ENCODE results near the gene NLRP1. TPM values are rescaled to one million over a fixed set of nuclear protein-coding genes. Genes with fewer than 3 reads are reported as not detected.

Gene NLRP1
- total RNA-seq, 1 donor from 2014 or later: 48.1 TPM

DNA sequence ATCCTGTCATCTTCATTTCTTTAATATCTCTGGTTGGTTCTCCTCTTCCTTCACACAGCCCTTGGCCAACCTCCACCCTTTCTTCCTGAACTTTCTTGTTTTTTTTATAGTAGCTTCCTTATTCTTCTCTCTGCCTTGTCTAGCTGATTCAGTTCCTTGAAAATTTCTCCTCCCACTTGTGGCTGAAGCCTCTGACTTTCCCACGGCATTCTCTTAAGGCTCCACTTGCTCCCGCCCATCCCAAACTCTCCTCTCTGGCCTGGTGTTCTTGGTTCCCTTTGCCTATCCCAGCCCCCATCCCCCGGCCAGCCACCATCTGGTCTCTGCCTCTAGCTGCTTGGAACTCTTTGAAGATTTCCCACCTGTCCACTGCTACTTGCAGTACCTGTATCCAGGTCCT lies 29.1 kb downstream of the NLRP1 start:
- H3K27ac ChIP-seq (ENCODE audit: low read depth, low read length): peak overlapping the region; percentile 31
- H3K36me3 ChIP-seq (ENCODE audit: insufficient read depth, low read length): no peaks in the 10 kb centered on the region
- no peak overlapping the region for H3K4me3 Mint-ChIP-seq (ENCODE audit: unreplicated experiment)
- peaks cover 37% of the 10 kb centered on the region for H3K4me1 Mint-ChIP-seq (ENCODE audit: low read depth, unreplicated experiment)
- peak overlapping the region; percentile 33 for H3K4me2 ChIP-seq (ENCODE audit: low read length)
- H3K4me3 ChIP-seq (ENCODE audit: insufficient read depth, low read depth, low read length): no peak overlapping the region
- H3K9me3 ChIP-seq (ENCODE audit: insufficient read depth, low read depth, low read length): no peaks in the 10 kb centered on the region
- peak overlapping the region; percentile 94 for H3K27ac Mint-ChIP-seq (ENCODE audit: unreplicated experiment)
- H3K4me1 ChIP-seq (ENCODE audit: insufficient read depth, low read length): peaks cover 15% of the 10 kb centered on the region
- TF ChIP-seq EZH2 (IDR thresholded peaks at IDR 0.05; ENCODE audit: insufficient read depth, low read length): no peak
- TF ChIP-seq, protein P1, sequence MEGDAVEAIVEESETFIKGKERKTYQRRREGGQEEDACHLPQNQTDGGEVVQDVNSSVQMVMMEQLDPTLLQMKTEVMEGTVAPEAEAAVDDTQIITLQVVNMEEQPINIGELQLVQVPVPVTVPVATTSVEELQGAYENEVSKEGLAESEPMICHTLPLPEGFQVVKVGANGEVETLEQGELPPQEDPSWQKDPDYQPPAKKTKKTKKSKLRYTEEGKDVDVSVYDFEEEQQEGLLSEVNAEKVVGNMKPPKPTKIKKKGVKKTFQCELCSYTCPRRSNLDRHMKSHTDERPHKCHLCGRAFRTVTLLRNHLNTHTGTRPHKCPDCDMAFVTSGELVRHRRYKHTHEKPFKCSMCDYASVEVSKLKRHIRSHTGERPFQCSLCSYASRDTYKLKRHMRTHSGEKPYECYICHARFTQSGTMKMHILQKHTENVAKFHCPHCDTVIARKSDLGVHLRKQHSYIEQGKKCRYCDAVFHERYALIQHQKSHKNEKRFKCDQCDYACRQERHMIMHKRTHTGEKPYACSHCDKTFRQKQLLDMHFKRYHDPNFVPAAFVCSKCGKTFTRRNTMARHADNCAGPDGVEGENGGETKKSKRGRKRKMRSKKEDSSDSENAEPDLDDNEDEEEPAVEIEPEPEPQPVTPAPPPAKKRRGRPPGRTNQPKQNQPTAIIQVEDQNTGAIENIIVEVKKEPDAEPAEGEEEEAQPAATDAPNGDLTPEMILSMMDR (IDR thresholded peaks at IDR 0.05; ENCODE audit: insufficient read depth, low read depth, low read length): no peak
- H3K27me3 ChIP-seq (ENCODE audit: insufficient read depth, low read length): no peaks in the 10 kb centered on the region
- FAIRE-seq: no peak
- H3K9ac ChIP-seq (ENCODE audit: low read length): peak overlapping the region; percentile 37
- DNase-seq (ENCODE audit: low read depth): peak; percentile 73
- no peaks in the 10 kb centered on the region for H3K9me3 Mint-ChIP-seq (ENCODE audit: unreplicated experiment)
- H3K27me3 Mint-ChIP-seq (ENCODE audit: low read depth, unreplicated experiment): no peaks in the 10 kb centered on the region
- peaks cover 2% of the 10 kb centered on the region for H3K36me3 Mint-ChIP-seq (ENCODE audit: low read depth, unreplicated experiment)
- no peaks in the 10 kb centered on the region for H4K20me1 ChIP-seq (ENCODE audit: insufficient read depth, low read length)
- peak overlapping the region; percentile 10 for H2AFZ ChIP-seq (ENCODE audit: low read depth, low read length)
- H3K79me2 ChIP-seq (ENCODE audit: insufficient read depth, low read length): no peaks in the 10 kb centered on the region

GRCh38 chr17:5553479-5553878 lies 30.8 kb downstream of the NLRP1 start:
- TF ChIP-seq EZH2 (IDR thresholded peaks at IDR 0.05; ENCODE audit: insufficient read depth, low read length): no peak
- TF ChIP-seq, protein P1 (IDR thresholded peaks at IDR 0.05; ENCODE audit: insufficient read depth, low read depth, low read length): no peak
- Histone ChIP-seq H2AFZ (ENCODE audit: low read depth, low read length) (no peak overlapping the region), H3K27ac (ENCODE audit: low read depth, low read length) (no peak overlapping the region), H3K27me3 (ENCODE audit: insufficient read depth, low read length) (no peaks in the 10 kb centered on the region), H3K79me2 (ENCODE audit: insufficient read depth, low read length) (no peaks in the 10 kb centered on the region), H3K4me1 (ENCODE audit: insufficient read depth, low read length) (peaks cover 15% of the 10 kb centered on the region), H3K4me3 (ENCODE audit: insufficient read depth, low read depth, low read length) (no peak overlapping the region), H3K9ac (ENCODE audit: low read length) (no peak overlapping the region), H3K36me3 (ENCODE audit: insufficient read depth, low read length) (no peaks in the 10 kb centered on the region), H3K4me2 (ENCODE audit: low read length) (no peak overlapping the region), H3K9me3 (ENCODE audit: insufficient read depth, low read depth, low read length) (no peaks in the 10 kb centered on the region), H4K20me1 (ENCODE audit: insufficient read depth, low read length) (no peaks in the 10 kb centered on the region)
- H3K27me3 Mint-ChIP-seq (ENCODE audit: low read depth, unreplicated experiment): peaks cover 3% of the 10 kb centered on the region
- no peak for FAIRE-seq
- peaks cover 2% of the 10 kb centered on the region for H3K36me3 Mint-ChIP-seq (ENCODE audit: low read depth, unreplicated experiment)
- peaks cover 37% of the 10 kb centered on the region for H3K4me1 Mint-ChIP-seq (ENCODE audit: low read depth, unreplicated experiment)
- DNase-seq (ENCODE audit: low read depth): no peak
- H3K27ac Mint-ChIP-seq (ENCODE audit: unreplicated experiment): no peak overlapping the region
- H3K9me3 Mint-ChIP-seq (ENCODE audit: unreplicated experiment): no peaks in the 10 kb centered on the region
- no peak overlapping the region for H3K4me3 Mint-ChIP-seq (ENCODE audit: unreplicated experiment)

- TF ChIP-seq, protein P1 (IDR thresholded peaks at IDR 0.05; ENCODE audit: insufficient read depth, low read depth, low read length): no peak
- no peak for TF ChIP-seq EZH2 (IDR thresholded peaks at IDR 0.05; ENCODE audit: insufficient read depth, low read length)
- Histone ChIP-seq H3K9ac (ENCODE audit: low read length) (no peak overlapping the region), H2AFZ (ENCODE audit: low read depth, low read length) (no peak overlapping the region), H3K79me2 (ENCODE audit: insufficient read depth, low read length) (no peaks in the 10 kb centered on the region), H3K4me1 (ENCODE audit: insufficient read depth, low read length) (peaks cover 12% of the 10 kb centered on the region), H3K9me3 (ENCODE audit: insufficient read depth, low read depth, low read length) (no peaks in the 10 kb centered on the region), H3K4me3 (ENCODE audit: insufficient read depth, low read depth, low read length) (no peak overlapping the region), H3K27ac (ENCODE audit: low read depth, low read length) (no peak overlapping the region), H4K20me1 (ENCODE audit: insufficient read depth, low read length) (no peaks in the 10 kb centered on the region), H3K27me3 (ENCODE audit: insufficient read depth, low read length) (no peaks in the 10 kb centered on the region), H3K4me2 (ENCODE audit: low read length) (no peak overlapping the region), H3K36me3 (ENCODE audit: insufficient read depth, low read length) (no peaks in the 10 kb centered on the region)
- H3K4me1 Mint-ChIP-seq (ENCODE audit: low read depth, unreplicated experiment): peaks cover 36% of the 10 kb centered on the region
- FAIRE-seq (no peak), DNase-seq (ENCODE audit: low read depth) (no peak)
- no peak overlapping the region for H3K4me3 Mint-ChIP-seq (ENCODE audit: unreplicated experiment)
- H3K27me3 Mint-ChIP-seq (ENCODE audit: low read depth, unreplicated experiment): peaks cover 9% of the 10 kb centered on the region
- H3K27ac Mint-ChIP-seq (ENCODE audit: unreplicated experiment): no peak overlapping the region
- H3K36me3 Mint-ChIP-seq (ENCODE audit: low read depth, unreplicated experiment): peaks cover 2% of the 10 kb centered on the region
- H3K9me3 Mint-ChIP-seq (ENCODE audit: unreplicated experiment): no peaks in the 10 kb centered on the region
Measured at GRCh38 chr17:5552841-5553240, 31.5 kb downstream of the NLRP1 start.

All from astrocyte (in vitro differentiated cells and primary cell).